Central memory CD8-positive, alpha-beta T cell (primary cell): ENCODE measurements around the gene GPR45.
"Not testable (repeated sequence)": the region's sequence is repeated elsewhere in the genome, so short reads cannot be mapped to it uniquely, and the experiment has no call there.

ENCODE experiments used
- ATAC-seq: fragments of 150-1000 bp; cut with Tn5 transposase; replicated peaks from 2 replicates; pipeline ENCODE4 v1.10.0; 2022; ENCODE audit warnings: mild to moderate bottlenecking, moderate FRiP score, moderate number of reproducible peaks; ENCODE audit not compliant: poor library complexity, severe bottlenecking; ENCODE audit errors: extremely low read depth
- DNase-seq, 2 donors: peaks; one replicate each; pipeline ENCODE4 v3.0.0; 2021; ENCODE audit warnings: low spot score in 2 of 2
- H3K27ac Mint-ChIP-seq: one replicate; pipeline ENCODE4 v1.8.0; 2022; ENCODE audit warnings: low read depth, mild to moderate bottlenecking, moderate library complexity, mixed read lengths
- H3K27me3 Mint-ChIP-seq: one replicate; pipeline ENCODE4 v1.8.0; 2022; ENCODE audit warnings: mixed read lengths
- H3K36me3 Mint-ChIP-seq: one replicate; pipeline ENCODE4 v1.8.0; 2022; ENCODE audit warnings: mild to moderate bottlenecking, moderate library complexity, mixed read lengths; ENCODE audit not compliant: insufficient read depth
- H3K4me1 Mint-ChIP-seq: one replicate; pipeline ENCODE4 v1.8.0; 2022; ENCODE audit warnings: mixed read lengths
- H3K4me3 Mint-ChIP-seq: one replicate; pipeline ENCODE4 v1.8.0; 2022; ENCODE audit warnings: mild to moderate bottlenecking, moderate library complexity, mixed read lengths
- H3K9me3 Mint-ChIP-seq: one replicate; pipeline ENCODE4 v1.8.0; 2022; ENCODE audit warnings: mixed read lengths

Gene GPR45

DNA sequence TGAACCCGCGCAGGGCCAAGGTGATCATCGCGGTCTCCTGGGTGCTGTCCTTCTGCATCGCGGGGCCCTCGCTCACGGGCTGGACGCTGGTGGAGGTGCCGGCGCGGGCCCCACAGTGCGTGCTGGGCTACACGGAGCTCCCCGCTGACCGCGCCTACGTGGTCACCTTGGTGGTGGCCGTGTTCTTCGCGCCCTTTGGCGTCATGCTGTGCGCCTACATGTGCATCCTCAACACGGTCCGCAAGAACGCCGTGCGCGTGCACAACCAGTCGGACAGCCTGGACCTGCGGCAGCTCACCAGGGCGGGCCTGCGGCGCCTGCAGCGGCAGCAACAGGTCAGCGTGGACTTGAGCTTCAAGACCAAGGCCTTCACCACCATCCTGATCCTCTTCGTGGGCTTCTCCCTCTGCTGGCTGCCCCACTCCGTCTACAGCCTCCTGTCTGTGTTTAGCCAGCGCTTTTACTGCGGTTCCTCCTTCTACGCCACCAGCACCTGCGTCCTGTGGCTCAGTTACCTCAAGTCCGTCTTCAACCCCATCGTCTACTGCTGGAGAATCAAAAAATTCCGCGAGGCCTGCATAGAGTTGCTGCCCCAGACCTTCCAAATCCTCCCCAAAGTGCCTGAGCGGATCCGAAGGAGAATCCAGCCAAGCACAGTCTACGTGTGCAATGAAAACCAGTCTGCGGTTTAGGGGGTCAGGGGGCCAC lies 897 bp downstream of the GPR45 start:
- peaks cover 8% of the 10 kb centered on the region for H3K27me3 Mint-ChIP-seq
- H3K27ac Mint-ChIP-seq = no peak overlapping the region
- ATAC-seq (no peak), DNase-seq (no peak)
- no peak overlapping the region for H3K4me3 Mint-ChIP-seq
- no peaks in the 10 kb centered on the region for H3K9me3 Mint-ChIP-seq
- no peaks in the 10 kb centered on the region for H3K36me3 Mint-ChIP-seq
- H3K4me1 Mint-ChIP-seq = no peaks in the 10 kb centered on the region

- H3K36me3 Mint-ChIP-seq = peaks cover 2% of the 10 kb centered on the region
- H3K4me1 Mint-ChIP-seq = no peaks in the 10 kb centered on the region
- ATAC-seq (no peak), DNase-seq (no peak)
- no peak overlapping the region for H3K27ac Mint-ChIP-seq
- H3K9me3 Mint-ChIP-seq = no peaks in the 10 kb centered on the region
- H3K4me3 Mint-ChIP-seq = no peak overlapping the region
- peaks cover 8% of the 10 kb centered on the region for H3K27me3 Mint-ChIP-seq
These were observed 2.4 kb downstream of the GPR45 start for GRCh38 chr2:105243961-105244360.

DNA sequence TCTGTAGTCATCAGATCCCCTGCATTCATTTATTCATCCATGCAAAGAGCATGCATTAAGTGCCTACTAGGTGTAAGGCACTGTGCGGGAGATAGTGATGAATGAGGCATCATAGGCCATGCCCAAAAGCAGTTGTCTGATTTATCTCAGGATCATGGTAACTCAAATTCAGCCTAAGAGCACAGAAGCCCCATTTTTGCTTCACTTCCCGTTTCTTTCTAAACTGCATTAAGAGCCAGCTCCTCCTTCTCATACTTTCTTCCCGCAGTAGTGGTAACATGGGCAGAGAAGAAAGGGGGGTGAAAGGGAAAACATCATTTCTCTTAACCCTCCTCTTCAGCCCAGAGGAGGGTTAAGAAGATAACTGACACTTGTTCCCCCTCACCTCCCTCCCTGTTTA lies 2.9 kb downstream of the GPR45 start:
- H3K27me3 Mint-ChIP-seq = peaks cover 8% of the 10 kb centered on the region

DNA sequence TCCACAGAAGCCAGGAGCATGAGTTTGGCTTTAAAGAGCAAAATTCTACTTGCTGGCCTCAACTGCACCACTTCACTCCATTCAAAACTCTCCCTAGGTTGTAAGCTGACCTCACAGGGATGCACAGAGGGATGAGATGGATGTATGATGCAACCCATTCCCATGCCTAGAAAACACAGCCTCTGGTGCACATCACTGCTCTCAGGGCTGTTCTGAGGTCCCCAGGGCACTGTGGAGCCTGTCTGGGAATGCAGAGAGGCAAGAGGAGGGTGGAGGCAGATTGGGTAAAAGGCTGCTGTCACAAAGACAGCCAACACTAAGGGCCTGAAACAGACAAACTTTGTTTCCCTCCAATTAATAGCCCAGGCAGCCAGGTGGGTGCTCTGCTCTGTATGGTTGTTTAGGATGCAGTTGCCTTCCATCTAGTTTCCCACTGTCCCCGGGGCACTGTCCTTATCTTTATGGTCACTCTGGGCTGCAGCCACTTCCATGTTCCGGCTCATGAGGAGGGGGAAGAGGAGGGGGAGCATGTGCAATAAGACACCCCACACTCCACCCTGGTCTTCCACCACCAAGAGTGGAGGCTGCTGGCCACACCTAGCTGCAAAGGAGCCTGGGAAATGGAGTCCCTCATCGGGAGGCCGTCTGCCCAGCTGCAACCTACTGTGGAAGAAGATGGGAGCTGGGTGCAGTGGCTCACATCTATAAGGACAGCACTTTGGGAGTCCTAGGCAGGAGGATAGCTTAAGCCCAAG lies 7.0 kb downstream of the GPR45 start:
- H3K27ac Mint-ChIP-seq = no peak overlapping the region
- no peak overlapping the region for H3K4me3 Mint-ChIP-seq
- DNase-seq = no peak
- H3K9me3 Mint-ChIP-seq = no peaks in the 10 kb centered on the region
- peaks cover 2% of the 10 kb centered on the region for H3K36me3 Mint-ChIP-seq
- no peaks in the 10 kb centered on the region for H3K27me3 Mint-ChIP-seq
- ATAC-seq = no peak
- no peaks in the 10 kb centered on the region for H3K4me1 Mint-ChIP-seq

More for the DNA sequence above, 2.9 kb downstream of the GPR45 start:
- no peaks in the 10 kb centered on the region for H3K9me3 Mint-ChIP-seq
- H3K4me1 Mint-ChIP-seq = no peaks in the 10 kb centered on the region
- H3K36me3 Mint-ChIP-seq = peaks cover 2% of the 10 kb centered on the region
- H3K4me3 Mint-ChIP-seq = no peak overlapping the region
- H3K27ac Mint-ChIP-seq = no peak overlapping the region
- DNase-seq (no peak), ATAC-seq (no peak)

DNA sequence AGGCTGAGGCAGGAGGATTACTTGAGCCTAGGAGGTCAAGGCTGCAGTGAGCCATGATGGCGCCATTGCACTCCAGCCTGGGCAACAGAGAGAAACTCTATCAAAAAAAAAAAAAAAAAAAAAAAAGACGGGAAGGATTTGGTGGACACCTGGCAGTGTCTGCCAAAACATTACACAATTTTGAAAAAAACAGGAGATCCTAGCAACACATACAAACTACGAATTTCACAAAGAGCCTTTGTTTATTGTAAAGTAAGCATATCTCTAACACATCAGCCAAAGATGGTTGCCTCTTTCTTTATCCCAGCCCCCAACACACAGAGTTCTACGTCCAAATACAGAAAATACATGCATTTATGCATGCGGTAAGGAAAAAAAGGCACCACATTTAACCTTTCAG lies 7.6 kb downstream of the GPR45 start:
- no peak for DNase-seq
- Mint-ChIP-seq H3K9me3 (no peaks in the 10 kb centered on the region), H3K27ac (no peak overlapping the region), H3K4me3 (no peak overlapping the region), H3K27me3 (no peaks in the 10 kb centered on the region), H3K36me3 (peaks cover 2% of the 10 kb centered on the region), H3K4me1 (no peaks in the 10 kb centered on the region)
- no peak for ATAC-seq

- H3K27ac Mint-ChIP-seq = no peak overlapping the region
- DNase-seq = no peak
- H3K9me3 Mint-ChIP-seq = no peaks in the 10 kb centered on the region
- H3K4me1 Mint-ChIP-seq = no peaks in the 10 kb centered on the region
- H3K27me3 Mint-ChIP-seq = no peaks in the 10 kb centered on the region
- ATAC-seq = no peak
- peaks cover 2% of the 10 kb centered on the region for H3K36me3 Mint-ChIP-seq
- H3K4me3 Mint-ChIP-seq = no peak overlapping the region
These were observed 8.3 kb downstream of the GPR45 start for GRCh38 chr2:105249891-105250290.

- H3K27me3 Mint-ChIP-seq, ATAC-seq, H3K4me3 Mint-ChIP-seq, H3K4me1 Mint-ChIP-seq, H3K27ac Mint-ChIP-seq, H3K9me3 Mint-ChIP-seq, DNase-seq, H3K36me3 Mint-ChIP-seq: not testable (repeated sequence)
These were observed 9.6 kb downstream of the GPR45 start for GRCh38 chr2:105251016-105251648.

GRCh38 chr2:105252271-105252670 lies 10.7 kb downstream of the GPR45 start:
- H3K36me3 Mint-ChIP-seq = peaks cover 2% of the 10 kb centered on the region
- no peak overlapping the region for H3K4me3 Mint-ChIP-seq
- no peaks in the 10 kb centered on the region for H3K27me3 Mint-ChIP-seq
- ATAC-seq (no peak), DNase-seq (no peak)
- no peaks in the 10 kb centered on the region for H3K4me1 Mint-ChIP-seq
- no peaks in the 10 kb centered on the region for H3K9me3 Mint-ChIP-seq
- H3K27ac Mint-ChIP-seq = no peak overlapping the region

DNA sequence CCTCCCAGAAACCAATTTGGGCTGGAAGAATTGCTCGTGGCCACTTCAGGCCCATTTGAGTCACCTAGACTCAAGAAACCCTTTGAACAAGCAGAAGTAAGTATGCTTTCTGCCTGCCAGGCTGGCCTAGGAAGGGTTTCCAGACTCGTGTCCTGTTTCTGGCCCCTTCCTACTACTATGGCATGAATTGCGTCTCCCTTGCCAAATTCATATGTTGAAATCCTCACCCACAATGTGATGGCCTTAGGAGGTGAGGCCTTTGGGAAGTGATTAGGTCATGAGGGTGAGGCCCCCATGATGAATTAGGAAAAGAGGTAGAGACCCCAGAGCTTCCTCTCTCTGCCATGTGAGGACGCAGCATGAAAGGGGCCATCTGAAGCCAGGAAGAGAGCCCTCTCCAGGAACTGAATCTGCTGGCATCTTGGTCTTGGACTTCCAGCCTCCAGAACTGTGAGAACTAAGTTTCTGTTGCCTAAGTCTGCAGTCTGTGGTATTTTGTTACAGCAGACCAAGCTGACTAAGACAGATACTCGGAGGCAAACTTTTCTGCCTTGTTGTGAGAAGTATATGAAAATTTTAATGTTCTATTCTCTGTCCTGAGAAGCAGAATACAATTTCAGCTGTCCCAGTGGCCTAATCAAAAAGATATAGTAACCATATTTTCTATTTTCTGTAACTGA lies 13.1 kb downstream of the GPR45 start:
- Mint-ChIP-seq H3K27ac (no peak overlapping the region), H3K4me1 (no peaks in the 10 kb centered on the region), H3K36me3 (peaks cover 3% of the 10 kb centered on the region), H3K9me3 (no peaks in the 10 kb centered on the region), H3K4me3 (no peak overlapping the region), H3K27me3 (no peaks in the 10 kb centered on the region)
- DNase-seq = no peak
- ATAC-seq = no peak

- Mint-ChIP-seq H3K27me3 (no peaks in the 10 kb centered on the region), H3K27ac (no peak overlapping the region), H3K9me3 (no peaks in the 10 kb centered on the region), H3K4me3 (no peak overlapping the region), H3K36me3 (peaks cover 3% of the 10 kb centered on the region), H3K4me1 (no peaks in the 10 kb centered on the region)
- DNase-seq (no peak), ATAC-seq (no peak)
These were observed 14.4 kb downstream of the GPR45 start for GRCh38 chr2:105255979-105256378.

DNA sequence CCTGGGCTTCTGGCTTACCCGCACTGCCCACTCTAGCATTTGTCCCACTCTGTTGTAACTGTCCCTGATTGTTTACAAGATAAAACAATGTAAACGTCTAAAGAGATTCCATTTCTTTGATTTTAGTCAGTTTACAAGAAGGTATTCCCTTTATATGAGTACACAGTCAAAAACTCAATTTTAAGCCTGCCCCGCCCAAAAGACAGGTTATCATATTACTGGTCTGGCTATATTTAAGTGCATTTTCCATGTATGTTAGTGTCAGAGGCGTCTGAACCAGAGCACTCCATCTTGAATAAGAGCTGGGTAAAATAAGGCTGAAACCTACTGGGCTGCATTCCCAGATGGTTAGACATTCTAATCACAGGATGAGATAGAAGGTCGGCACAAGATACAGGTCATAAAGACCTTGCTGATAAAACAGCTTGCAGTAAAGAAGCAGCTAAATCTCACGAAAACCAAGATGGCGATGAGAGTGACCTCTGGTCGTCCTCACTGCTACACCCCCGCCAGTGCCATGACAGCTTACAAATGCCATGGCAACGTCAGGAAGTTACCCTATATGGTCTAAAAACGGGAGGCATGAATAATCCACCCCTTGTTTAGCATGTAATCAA lies 15.0 kb downstream of the GPR45 start:
- no peak overlapping the region for H3K4me3 Mint-ChIP-seq
- ATAC-seq (no peak), DNase-seq (no peak)
- H3K36me3 Mint-ChIP-seq = peaks cover 3% of the 10 kb centered on the region
- H3K27ac Mint-ChIP-seq = no peak overlapping the region
- H3K27me3 Mint-ChIP-seq = no peaks in the 10 kb centered on the region
- H3K9me3 Mint-ChIP-seq = no peaks in the 10 kb centered on the region
- H3K4me1 Mint-ChIP-seq = no peaks in the 10 kb centered on the region

GRCh38 chr2:105257981-105258380 lies 16.4 kb downstream of the GPR45 start:
- Mint-ChIP-seq H3K4me1 (no peaks in the 10 kb centered on the region), H3K27me3 (no peaks in the 10 kb centered on the region)

More at GRCh38 chr2:105257981-105258380, 16.4 kb downstream of the GPR45 start:
- DNase-seq (no peak), ATAC-seq (no peak)
- peaks cover 3% of the 10 kb centered on the region for H3K36me3 Mint-ChIP-seq
- H3K27ac Mint-ChIP-seq = no peak overlapping the region
- H3K9me3 Mint-ChIP-seq = no peaks in the 10 kb centered on the region
- no peak overlapping the region for H3K4me3 Mint-ChIP-seq
